ENCODE measurements around the gene DLG2. TPM values are rescaled to one million over a fixed set of nuclear protein-coding genes. Genes with fewer than 3 reads are reported as not detected.

Gene DLG2
- total RNA-seq, 2 experiments from 2014 or later: 0.85 to 1.1 TPM

DNA sequence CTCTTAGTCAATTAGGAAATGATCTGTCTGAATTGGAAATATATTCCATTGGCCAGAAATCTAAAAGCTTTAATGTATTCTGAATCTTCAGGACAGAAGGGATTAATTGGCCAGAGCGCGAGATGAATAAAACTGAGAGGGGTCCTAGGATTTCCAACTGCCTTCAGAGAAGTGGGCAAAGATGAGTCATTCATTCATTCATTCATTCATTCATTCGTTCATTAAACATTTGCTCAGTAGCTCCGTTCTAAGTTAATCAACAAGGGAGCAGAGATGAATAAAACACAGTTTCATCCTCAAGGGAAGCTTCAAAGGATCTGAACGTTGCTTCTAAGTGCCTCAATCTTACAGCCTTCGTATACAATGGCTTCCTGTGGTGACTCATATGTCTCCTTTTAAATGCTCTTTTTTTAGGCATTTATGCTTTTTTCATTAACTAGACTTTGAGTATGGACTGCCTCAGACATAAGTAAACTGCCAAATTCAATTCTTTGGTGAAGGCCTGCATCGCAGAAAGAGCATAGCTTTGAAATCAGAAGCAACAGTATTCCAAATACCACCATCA is 1803.6 kb downstream of the DLG2 start:
- Mint-ChIP-seq H3K4me3 (no peak overlapping the region), H3K9me3 (no peaks in the 10 kb centered on the region), H3K27me3 (no peaks in the 10 kb centered on the region), H3K4me1 (no peaks in the 10 kb centered on the region), H3K36me3 (ENCODE audit: low read depth) (no peaks in the 10 kb centered on the region), H3K27ac (no peak overlapping the region)
- DNase-seq: no peak
- POLR2A ChIA-PET: no interaction called here
- CTCF ChIA-PET: no interaction called here

- ChIA-PET CTCF (interaction anchor here (1.1 kb wide), 1 partner anchor 16 kb away, joined by 3 read pairs; no protein-coding TSS in a partner anchor), POLR2A (no interaction called here)
- no peaks in the 10 kb centered on the region for H3K36me3 Mint-ChIP-seq (ENCODE audit: low read depth)
- no peaks in the 10 kb centered on the region for H3K9me3 Mint-ChIP-seq
- H3K27ac Mint-ChIP-seq: no peak overlapping the region
- no peaks in the 10 kb centered on the region for H3K4me1 Mint-ChIP-seq
- no peak for DNase-seq
- no peak overlapping the region for H3K4me3 Mint-ChIP-seq
- H3K27me3 Mint-ChIP-seq: peaks cover 3% of the 10 kb centered on the region
Measured at GRCh38 chr11:83819931-83820549, 1807.1 kb downstream of the DLG2 start.

GRCh38 chr11:83818349-83818748 is 1808.8 kb downstream of the DLG2 start:
- ChIA-PET POLR2A (no interaction called here), CTCF (no interaction called here)
- H3K36me3 Mint-ChIP-seq (ENCODE audit: low read depth): no peaks in the 10 kb centered on the region
- H3K4me3 Mint-ChIP-seq: no peak overlapping the region
- no peak overlapping the region for H3K27ac Mint-ChIP-seq
- DNase-seq: no peak
- no peaks in the 10 kb centered on the region for H3K4me1 Mint-ChIP-seq
- H3K27me3 Mint-ChIP-seq: peaks cover 3% of the 10 kb centered on the region
- no peaks in the 10 kb centered on the region for H3K9me3 Mint-ChIP-seq

DNA sequence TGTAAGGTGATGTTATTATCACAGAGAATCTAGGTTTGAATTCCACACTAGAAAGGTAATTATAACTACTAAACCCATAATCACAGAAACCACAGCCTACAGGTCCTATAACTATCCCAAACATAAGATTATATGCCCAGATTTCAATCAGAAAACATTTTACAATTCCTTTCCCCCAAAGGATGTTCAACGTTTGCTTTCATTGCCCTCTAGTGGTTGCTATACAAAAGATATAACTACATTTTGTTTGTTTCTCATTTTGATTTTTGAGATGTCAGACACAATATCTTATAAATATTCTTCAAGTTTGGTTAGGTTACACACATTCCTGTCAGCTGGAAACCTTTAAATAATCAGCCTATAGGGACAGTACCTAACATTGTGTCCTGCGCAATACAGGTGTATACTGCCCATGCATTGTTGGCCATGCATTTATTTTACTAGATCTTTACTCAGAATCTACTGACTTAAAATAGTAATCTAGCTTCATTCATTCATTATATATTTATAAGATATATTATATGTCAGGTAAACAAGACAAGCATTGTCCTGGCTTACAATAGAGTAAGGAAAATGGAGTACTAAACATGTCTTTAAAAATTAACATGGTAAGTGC is 1810.5 kb downstream of the DLG2 start:
- no peak overlapping the region for H3K4me3 Mint-ChIP-seq
- H3K27me3 Mint-ChIP-seq: peaks cover 7% of the 10 kb centered on the region
- H3K36me3 Mint-ChIP-seq (ENCODE audit: low read depth): no peaks in the 10 kb centered on the region
- no peaks in the 10 kb centered on the region for H3K9me3 Mint-ChIP-seq
- POLR2A ChIA-PET: no interaction called here
- no peak for DNase-seq
- H3K4me1 Mint-ChIP-seq: no peaks in the 10 kb centered on the region
- no peak overlapping the region for H3K27ac Mint-ChIP-seq
- CTCF ChIA-PET: interaction anchor here (0.6 to 1.2 kb wide), 3 partner anchors 11 to 1544 kb away, joined by 3 read pairs; no protein-coding TSS in a partner anchor

DNA sequence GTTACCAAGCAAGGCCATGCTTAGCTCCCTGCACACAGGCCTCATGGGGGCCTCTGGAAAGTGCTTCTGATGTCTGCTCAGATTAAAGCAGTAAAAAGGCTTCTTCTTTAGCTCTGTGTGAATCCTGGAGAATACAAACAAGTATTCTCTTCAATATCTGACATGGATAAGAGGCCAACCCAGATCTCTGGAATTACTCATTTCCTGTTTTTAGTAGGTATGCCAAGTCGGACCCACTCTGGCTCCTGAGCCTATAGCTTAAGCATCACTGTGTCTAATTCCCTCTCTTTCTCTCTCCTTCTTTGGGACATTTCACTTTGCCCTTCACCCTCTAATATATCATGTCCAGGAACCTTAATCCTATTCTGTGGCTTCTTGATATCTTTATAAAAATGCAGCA is 1811.4 kb downstream of the DLG2 start:
- H3K27ac Mint-ChIP-seq: no peak overlapping the region
- no peak overlapping the region for H3K4me3 Mint-ChIP-seq
- peaks cover 12% of the 10 kb centered on the region for H3K27me3 Mint-ChIP-seq
- DNase-seq: no peak
- H3K4me1 Mint-ChIP-seq: no peaks in the 10 kb centered on the region
- CTCF ChIA-PET: interaction anchor here (0.7 to 1.2 kb wide), 4 partner anchors 10 to 1545 kb away, joined by 3 read pairs; no protein-coding TSS in a partner anchor
- no peaks in the 10 kb centered on the region for H3K36me3 Mint-ChIP-seq (ENCODE audit: low read depth)
- H3K9me3 Mint-ChIP-seq: no peaks in the 10 kb centered on the region
- POLR2A ChIA-PET: no interaction called here

- ChIA-PET CTCF (no interaction called here), POLR2A (no interaction called here)
- Mint-ChIP-seq H3K9me3 (no peaks in the 10 kb centered on the region), H3K36me3 (ENCODE audit: low read depth) (no peaks in the 10 kb centered on the region), H3K4me3 (no peak overlapping the region), H3K4me1 (no peaks in the 10 kb centered on the region), H3K27ac (no peak overlapping the region), H3K27me3 (peaks cover 16% of the 10 kb centered on the region)
- no peak for DNase-seq
Measured at GRCh38 chr11:83813296-83813695, 1813.8 kb downstream of the DLG2 start.

- Mint-ChIP-seq H3K4me1 (no peaks in the 10 kb centered on the region), H3K9me3 (no peaks in the 10 kb centered on the region), H3K27me3 (peaks cover 18% of the 10 kb centered on the region), H3K36me3 (ENCODE audit: low read depth) (no peaks in the 10 kb centered on the region), H3K4me3 (no peak overlapping the region), H3K27ac (no peak overlapping the region)
- POLR2A ChIA-PET: no interaction called here
- DNase-seq: no peak
- CTCF ChIA-PET: no interaction called here
Measured at GRCh38 chr11:83809274-83809673, 1817.9 kb downstream of the DLG2 start.

GRCh38 chr11:83801799-83802198 is 1825.3 kb downstream of the DLG2 start:
- no peak overlapping the region for H3K27ac Mint-ChIP-seq
- CTCF ChIA-PET: no interaction called here
- POLR2A ChIA-PET: no interaction called here
- H3K4me3 Mint-ChIP-seq: no peak overlapping the region
- H3K4me1 Mint-ChIP-seq: no peaks in the 10 kb centered on the region
- H3K27me3 Mint-ChIP-seq: peaks cover 3% of the 10 kb centered on the region
- no peak for DNase-seq
- H3K9me3 Mint-ChIP-seq: no peaks in the 10 kb centered on the region
- no peaks in the 10 kb centered on the region for H3K36me3 Mint-ChIP-seq (ENCODE audit: low read depth)

GRCh38 chr11:83793310-83793709 is 1833.8 kb downstream of the DLG2 start:
- POLR2A ChIA-PET: no interaction called here
- H3K9me3 Mint-ChIP-seq: no peaks in the 10 kb centered on the region
- no peaks in the 10 kb centered on the region for H3K4me1 Mint-ChIP-seq

GRCh38 chr11:83791557-83791956 is 1835.6 kb downstream of the DLG2 start:
- H3K27me3 Mint-ChIP-seq: no peaks in the 10 kb centered on the region
- H3K9me3 Mint-ChIP-seq: no peaks in the 10 kb centered on the region
- no peaks in the 10 kb centered on the region for H3K36me3 Mint-ChIP-seq (ENCODE audit: low read depth)
- DNase-seq: no peak
- no peak overlapping the region for H3K27ac Mint-ChIP-seq
- ChIA-PET CTCF (no interaction called here), POLR2A (no interaction called here)
- H3K4me1 Mint-ChIP-seq: no peaks in the 10 kb centered on the region
- no peak overlapping the region for H3K4me3 Mint-ChIP-seq

More at GRCh38 chr11:83793310-83793709, 1833.8 kb downstream of the DLG2 start:
- Mint-ChIP-seq H3K27ac (no peak overlapping the region), H3K4me3 (no peak overlapping the region), H3K36me3 (ENCODE audit: low read depth) (no peaks in the 10 kb centered on the region), H3K27me3 (no peaks in the 10 kb centered on the region)
- no peak for DNase-seq
- CTCF ChIA-PET: no interaction called here

- ChIA-PET CTCF (no interaction called here), POLR2A (no interaction called here)
- H3K36me3 Mint-ChIP-seq (ENCODE audit: low read depth): no peaks in the 10 kb centered on the region
- no peak overlapping the region for H3K27ac Mint-ChIP-seq
- H3K27me3 Mint-ChIP-seq: peaks cover 2% of the 10 kb centered on the region
- H3K4me3 Mint-ChIP-seq: no peak overlapping the region
- no peaks in the 10 kb centered on the region for H3K4me1 Mint-ChIP-seq
- H3K9me3 Mint-ChIP-seq: no peaks in the 10 kb centered on the region
- no peak for DNase-seq
Measured at GRCh38 chr11:83785942-83786341, 1841.2 kb downstream of the DLG2 start.

DNA sequence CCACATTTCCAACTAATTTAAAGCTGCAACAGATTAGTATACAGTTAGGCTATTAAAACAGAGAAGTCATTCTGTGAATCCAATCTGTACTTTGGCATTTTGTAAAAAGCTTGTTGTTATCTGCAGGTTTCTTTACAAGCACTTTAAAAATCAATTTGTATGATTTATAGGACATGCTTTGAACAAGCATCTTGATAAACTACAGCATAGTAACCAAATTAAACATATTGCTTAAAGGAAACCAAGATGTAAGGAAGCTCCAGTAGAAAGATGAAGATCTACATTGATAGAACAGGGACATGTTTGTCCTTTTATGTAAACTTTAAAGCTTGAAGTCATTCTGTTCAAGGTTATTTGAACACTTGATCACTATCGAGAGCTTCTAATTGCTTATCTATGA is 1842.7 kb downstream of the DLG2 start:
- Mint-ChIP-seq H3K36me3 (ENCODE audit: low read depth) (no peaks in the 10 kb centered on the region), H3K9me3 (no peaks in the 10 kb centered on the region), H3K27ac (no peak overlapping the region), H3K4me3 (no peak overlapping the region), H3K4me1 (no peaks in the 10 kb centered on the region), H3K27me3 (peaks cover 2% of the 10 kb centered on the region)
- DNase-seq: no peak
- CTCF ChIA-PET: interaction anchor here (0.7 kb wide), 1 partner anchor 1010 kb away, joined by 3 read pairs; no protein-coding TSS in a partner anchor
- POLR2A ChIA-PET: no interaction called here

DNA sequence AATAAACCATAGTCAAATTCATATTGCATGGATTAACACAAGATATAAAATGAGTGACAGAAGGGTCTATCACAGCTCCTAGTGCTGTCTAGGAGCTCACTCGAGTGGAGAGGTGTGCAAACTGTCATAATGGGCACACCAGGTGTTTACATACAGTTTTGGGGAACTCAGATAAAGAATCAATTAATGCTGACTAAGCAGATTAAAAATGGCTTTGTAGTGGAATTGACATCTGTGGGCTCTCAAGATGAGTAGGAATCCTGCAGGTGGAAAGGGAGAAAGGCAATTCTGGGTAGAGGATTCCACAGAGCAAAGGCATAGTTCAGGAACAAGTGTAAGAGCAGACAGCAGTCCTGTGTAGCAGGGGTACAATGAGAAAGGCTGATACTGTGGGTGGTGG is 1844.8 kb downstream of the DLG2 start:
- H3K27ac Mint-ChIP-seq: no peak overlapping the region
- no peak overlapping the region for H3K4me3 Mint-ChIP-seq
- CTCF ChIA-PET: no interaction called here
- peaks cover 2% of the 10 kb centered on the region for H3K27me3 Mint-ChIP-seq
- no peak for DNase-seq
- H3K9me3 Mint-ChIP-seq: no peaks in the 10 kb centered on the region
- H3K4me1 Mint-ChIP-seq: no peaks in the 10 kb centered on the region
- H3K36me3 Mint-ChIP-seq (ENCODE audit: low read depth): no peaks in the 10 kb centered on the region
- POLR2A ChIA-PET: no interaction called here

GRCh38 chr11:83779876-83780275 is 1847.3 kb downstream of the DLG2 start:
- Mint-ChIP-seq H3K4me3 (no peak overlapping the region), H3K36me3 (ENCODE audit: low read depth) (no peaks in the 10 kb centered on the region), H3K9me3 (no peaks in the 10 kb centered on the region), H3K27me3 (peaks cover 2% of the 10 kb centered on the region), H3K4me1 (no peaks in the 10 kb centered on the region), H3K27ac (no peak overlapping the region)
- no peak for DNase-seq
- CTCF ChIA-PET: no interaction called here
- POLR2A ChIA-PET: no interaction called here
